KOPT-K1 (cell line): ENCODE data around the gene SNRPF.

Source experiments
- H3K27ac ChIP-seq: fragments of 200-600 bp; sonication (generic); 2 replicates; pipeline ENCODE4 v1.5.1; 2016; ENCODE audit warnings: antibody characterized with exemption, mild to moderate bottlenecking, low read depth, low read length; ENCODE audit not compliant: poor library complexity, severe bottlenecking
- H3K36me3 ChIP-seq: fragments of 200-600 bp; sonication (generic); 2 replicates; pipeline ENCODE4 v1.5.1; 2017; ENCODE audit warnings: antibody characterized with exemption, mild to moderate bottlenecking, low read length, moderate library complexity; ENCODE audit not compliant: insufficient read depth
- H3K9me3 ChIP-seq: fragments of 200-600 bp; sonication (generic); 2 replicates; pipeline ENCODE4 v1.5.1; 2017; ENCODE audit warnings: antibody characterized with exemption, low read length, mild to moderate bottlenecking; ENCODE audit not compliant: insufficient read depth, poor library complexity, severe bottlenecking

SNRPF gene

GRCh38 chr12:95848575-95849388 is 10.0 kb upstream of the SNRPF start:
- Histone ChIP-seq H3K27ac (no peak overlapping the region), H3K36me3 (no peaks in the 10 kb centered on the region), H3K9me3 (no peaks in the 10 kb centered on the region)

- Histone ChIP-seq H3K27ac (no peak overlapping the region), H3K9me3 (no peaks in the 10 kb centered on the region), H3K36me3 (no peaks in the 10 kb centered on the region)
Observed at GRCh38 chr12:95851606-95852005, 7.1 kb upstream of the SNRPF start.

GRCh38 chr12:95852133-95852532 is 6.6 kb upstream of the SNRPF start:
- Histone ChIP-seq H3K36me3 (no peaks in the 10 kb centered on the region), H3K27ac (no peak overlapping the region), H3K9me3 (no peaks in the 10 kb centered on the region)

- H3K36me3 ChIP-seq: peaks cover 19% of the 10 kb centered on the region
- peaks cover 4% of the 10 kb centered on the region for H3K9me3 ChIP-seq
- no peak overlapping the region for H3K27ac ChIP-seq
Observed at GRCh38 chr12:95857156-95857555, 1.6 kb upstream of the SNRPF start.

GRCh38 chr12:95857799-95858198 is 953 bp upstream of the SNRPF start:
- Histone ChIP-seq H3K27ac (no peak overlapping the region), H3K9me3 (peaks cover 9% of the 10 kb centered on the region), H3K36me3 (peaks cover 25% of the 10 kb centered on the region)

- Histone ChIP-seq H3K36me3 (peaks cover 41% of the 10 kb centered on the region), H3K9me3 (peaks cover 9% of the 10 kb centered on the region), H3K27ac (peak overlapping the region; percentile 67)
Observed at GRCh38 chr12:95859344-95859816, 628 bp downstream of the SNRPF start.

- H3K9me3 ChIP-seq: peaks cover 9% of the 10 kb centered on the region
- peaks cover 49% of the 10 kb centered on the region for H3K36me3 ChIP-seq
- peak overlapping the region; percentile 67 for H3K27ac ChIP-seq
Observed at GRCh38 chr12:95859947-95860850, 1.4 kb downstream of the SNRPF start.

GRCh38 chr12:95862038-95862437 is 3.3 kb downstream of the SNRPF start:
- Histone ChIP-seq H3K9me3 (peaks cover 9% of the 10 kb centered on the region), H3K27ac (no peak overlapping the region), H3K36me3 (peaks cover 67% of the 10 kb centered on the region)

- peaks cover 80% of the 10 kb centered on the region for H3K36me3 ChIP-seq
- peaks cover 9% of the 10 kb centered on the region for H3K9me3 ChIP-seq
- no peak overlapping the region for H3K27ac ChIP-seq
Observed at GRCh38 chr12:95863337-95863736, 4.6 kb downstream of the SNRPF start.

- Histone ChIP-seq H3K36me3 (peaks cover 79% of the 10 kb centered on the region), H3K9me3 (no peaks in the 10 kb centered on the region), H3K27ac (no peak overlapping the region)
Observed at GRCh38 chr12:95870897-95871296, 12.1 kb downstream of the SNRPF start.

GRCh38 chr12:95874452-95874851 is 15.7 kb downstream of the SNRPF start:
- H3K9me3 ChIP-seq: peaks cover 20% of the 10 kb centered on the region
- no peak overlapping the region for H3K27ac ChIP-seq
- H3K36me3 ChIP-seq: peaks cover 43% of the 10 kb centered on the region

GRCh38 chr12:95877622-95878021 is 18.9 kb downstream of the SNRPF start:
- peaks cover 20% of the 10 kb centered on the region for H3K9me3 ChIP-seq
- H3K36me3 ChIP-seq: peaks cover 17% of the 10 kb centered on the region
- no peak overlapping the region for H3K27ac ChIP-seq

GRCh38 chr12:95880895-95881294 is 22.1 kb downstream of the SNRPF start:
- H3K27ac ChIP-seq: no peak overlapping the region
- H3K9me3 ChIP-seq: peaks cover 23% of the 10 kb centered on the region
- no peaks in the 10 kb centered on the region for H3K36me3 ChIP-seq

GRCh38 chr12:95881331-95881955 is 22.7 kb downstream of the SNRPF start:
- peaks cover 18% of the 10 kb centered on the region for H3K9me3 ChIP-seq
- no peaks in the 10 kb centered on the region for H3K36me3 ChIP-seq
- no peak overlapping the region for H3K27ac ChIP-seq

- Histone ChIP-seq H3K36me3 (no peaks in the 10 kb centered on the region), H3K9me3 (peaks cover 11% of the 10 kb centered on the region), H3K27ac (no peak overlapping the region)
Observed at GRCh38 chr12:95882080-95882479, 23.3 kb downstream of the SNRPF start.
